ENCODE measurements around the gene GPRC5D. TPM values are rescaled to one million over a fixed set of nuclear protein-coding genes. Genes with fewer than 3 reads are reported as not detected.

GPRC5D gene
- total RNA-seq, 2 donors from 2014 or later, result not detected

DNA sequence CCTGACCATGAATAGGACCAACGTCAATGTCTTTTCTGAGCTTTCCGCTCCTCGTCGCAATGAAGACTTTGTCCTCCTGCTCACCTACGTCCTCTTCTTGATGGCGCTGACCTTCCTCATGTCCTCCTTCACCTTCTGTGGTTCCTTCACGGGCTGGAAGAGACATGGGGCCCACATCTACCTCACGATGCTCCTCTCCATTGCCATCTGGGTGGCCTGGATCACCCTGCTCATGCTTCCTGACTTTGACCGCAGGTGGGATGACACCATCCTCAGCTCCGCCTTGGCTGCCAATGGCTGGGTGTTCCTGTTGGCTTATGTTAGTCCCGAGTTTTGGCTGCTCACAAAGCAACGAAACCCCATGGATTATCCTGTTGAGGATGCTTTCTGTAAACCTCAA is 43.3 kb downstream of the GPRC5D start:
- Histone ChIP-seq H3K36me3 (ENCODE audit: control insufficient read depth, insufficient read depth, low read length) (no peaks in the 10 kb centered on the region), H3K9ac (ENCODE audit: extremely low read depth, low read length, poor library complexity, severe bottlenecking) (no peak overlapping the region), H3K4me1 (ENCODE audit: control insufficient read depth, insufficient read depth, low read length) (peaks cover 5% of the 10 kb centered on the region), H3K4me3 (ENCODE audit: low read length) (no peak overlapping the region), H3K9me3 (ENCODE audit: control insufficient read depth, low read length) (no peaks in the 10 kb centered on the region), H3K27me3 (ENCODE audit: control insufficient read depth, insufficient read depth, low read length, poor library complexity, severe bottlenecking) (no peaks in the 10 kb centered on the region), H3K27ac (ENCODE audit: low read depth, low read length) (no peak overlapping the region)
- no peak for TF ChIP-seq CTCF (conservative IDR thresholded peaks at IDR 0.05)
- Mint-ChIP-seq H3K36me3 (ENCODE audit: low read depth) (no peaks in the 10 kb centered on the region), H3K4me1 (peaks cover 14% of the 10 kb centered on the region), H3K27ac (no peak overlapping the region), H3K27me3 (ENCODE audit: insufficient read depth) (no peaks in the 10 kb centered on the region), H3K4me3 (no peak overlapping the region), H3K9me3 (no peaks in the 10 kb centered on the region)
- WGBS, 2 experiments (ENCODE audit: insufficient coverage in 1 of 2, insufficient read length in 1 of 2), result 96% methylated on average over 12 of the region's 12 CpGs
- no peak for DNase-seq

- H3K9me3 Mint-ChIP-seq, result no peaks in the 10 kb centered on the region
- no peaks in the 10 kb centered on the region for H3K27me3 Mint-ChIP-seq (ENCODE audit: insufficient read depth)
- no peaks in the 10 kb centered on the region for H3K9me3 ChIP-seq (ENCODE audit: control insufficient read depth, low read length)
- peaks cover under 1% of the 10 kb centered on the region for H3K4me1 ChIP-seq (ENCODE audit: control insufficient read depth, insufficient read depth, low read length)
- no peak for DNase-seq
- no peak overlapping the region for H3K27ac Mint-ChIP-seq
- H3K4me1 Mint-ChIP-seq, result peaks cover 11% of the 10 kb centered on the region
- H3K36me3 ChIP-seq (ENCODE audit: control insufficient read depth, insufficient read depth, low read length), result no peaks in the 10 kb centered on the region
- H3K36me3 Mint-ChIP-seq (ENCODE audit: low read depth), result no peaks in the 10 kb centered on the region
- no peaks in the 10 kb centered on the region for H3K27me3 ChIP-seq (ENCODE audit: control insufficient read depth, insufficient read depth, low read length, poor library complexity, severe bottlenecking)
- H3K4me3 ChIP-seq (ENCODE audit: low read length), result no peak overlapping the region
- H3K9ac ChIP-seq (ENCODE audit: extremely low read depth, low read length, poor library complexity, severe bottlenecking), result no peak overlapping the region
- no peak for TF ChIP-seq CTCF (conservative IDR thresholded peaks at IDR 0.05)
- H3K4me3 Mint-ChIP-seq, result no peak overlapping the region
- WGBS, 2 experiments (ENCODE audit: insufficient coverage in 1 of 2, insufficient read length in 1 of 2), result 90 to 91% methylated on average over 14 of the region's 14 CpGs
- H3K27ac ChIP-seq (ENCODE audit: low read depth, low read length), result no peak overlapping the region
These were observed 43.7 kb downstream of the GPRC5D start for GRCh38 chr12:12908252-12908651.

GRCh38 chr12:12907552-12907951 is 44.4 kb downstream of the GPRC5D start:
- H3K27me3 ChIP-seq (ENCODE audit: control insufficient read depth, insufficient read depth, low read length, poor library complexity, severe bottlenecking), result no peaks in the 10 kb centered on the region
- H3K4me3 Mint-ChIP-seq, result no peak overlapping the region
- peaks cover 9% of the 10 kb centered on the region for H3K4me1 Mint-ChIP-seq
- H3K36me3 ChIP-seq (ENCODE audit: control insufficient read depth, insufficient read depth, low read length), result no peaks in the 10 kb centered on the region
- no peak for TF ChIP-seq CTCF (conservative IDR thresholded peaks at IDR 0.05)
- WGBS, 2 experiments (ENCODE audit: insufficient coverage in 1 of 2, insufficient read length in 1 of 2), result 90 to 93% methylated on average over 3 to 5 of the region's 5 CpGs
- no peak overlapping the region for H3K27ac Mint-ChIP-seq
- H3K27ac ChIP-seq (ENCODE audit: low read depth, low read length), result no peak overlapping the region
- H3K9me3 ChIP-seq (ENCODE audit: control insufficient read depth, low read length), result no peaks in the 10 kb centered on the region
- H3K4me3 ChIP-seq (ENCODE audit: low read length), result no peak overlapping the region
- H3K27me3 Mint-ChIP-seq (ENCODE audit: insufficient read depth), result no peaks in the 10 kb centered on the region
- H3K9ac ChIP-seq (ENCODE audit: extremely low read depth, low read length, poor library complexity, severe bottlenecking), result no peak overlapping the region
- H3K9me3 Mint-ChIP-seq, result no peaks in the 10 kb centered on the region
- no peaks in the 10 kb centered on the region for H3K36me3 Mint-ChIP-seq (ENCODE audit: low read depth)
- no peaks in the 10 kb centered on the region for H3K4me1 ChIP-seq (ENCODE audit: control insufficient read depth, insufficient read depth, low read length)
- DNase-seq, result no peak

All from endodermal cell (in vitro differentiated cells).